Measurements from ENCODE around the gene SDF2.

DNA sequence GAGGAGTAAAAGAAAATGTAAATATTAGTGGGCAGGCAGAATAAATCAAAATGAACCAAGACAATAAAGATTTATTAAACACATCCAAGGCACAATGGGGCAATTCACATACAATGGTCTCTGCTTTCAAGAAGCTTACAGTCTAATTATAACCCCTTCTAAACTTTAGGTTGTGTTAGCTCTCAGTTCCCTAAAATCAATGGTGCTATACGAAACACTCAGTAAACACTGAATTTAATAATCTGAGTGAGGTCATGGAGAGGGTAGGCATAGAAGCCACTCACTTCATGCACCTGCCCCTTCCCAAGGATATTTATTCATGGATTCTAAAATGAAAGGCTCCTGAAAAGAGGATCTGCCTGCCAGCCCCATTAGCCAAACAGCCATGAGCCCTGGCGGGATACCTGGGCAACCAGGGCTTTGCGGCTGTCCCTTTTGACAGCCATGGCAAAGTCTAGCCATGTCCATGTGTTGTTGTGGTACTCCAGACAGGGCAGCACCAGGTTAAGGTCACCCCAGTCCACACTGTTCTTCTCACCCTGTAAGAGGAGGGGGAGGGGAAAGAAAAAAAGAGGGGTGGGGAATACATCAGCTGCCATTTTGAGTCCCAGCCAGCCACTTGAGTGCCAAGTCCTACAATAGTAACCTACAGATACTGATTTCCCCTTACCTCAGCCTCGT is 46.3 kb downstream of the SDF2 start:
- TF ChIP-seq CTCF (IDR thresholded peaks at IDR 0.05; ENCODE audit: low read depth, low read length) = no peak
- TF ChIP-seq EZH2phosphoT487 (IDR thresholded peaks at IDR 0.05; ENCODE audit: low read depth) = no peak
